Mucosa of gallbladder (tissue), 1 donor: Measurements from ENCODE around the gene APBB2. TPM values are rescaled to one million over a fixed set of nuclear protein-coding genes. Genes with fewer than 3 reads are reported as not detected.
A peak's percentile ranks its signal among the peaks of the same experiment; 100 is the strongest.
"Not testable (repeated sequence)": the region's sequence is repeated elsewhere in the genome, so short reads cannot be mapped to it uniquely, and the experiment has no call there.

Experiments
- DNase-seq: peaks from one replicate; pipeline ENCODE4 v3.0.0-alpha.2; 2020; ENCODE audit warnings: low spot score
- total RNA-seq: library from RNA; stranded (reverse); gene quantifications from one replicate; pipeline ENCODE4 v1.2.1, GENCODE V29; 2021
- donor health status: DM: no; HTN: no; CAD: no.

Gene APBB2
- total RNA-seq, 1 donor from 2014 or later, result 44.9 TPM

DNA sequence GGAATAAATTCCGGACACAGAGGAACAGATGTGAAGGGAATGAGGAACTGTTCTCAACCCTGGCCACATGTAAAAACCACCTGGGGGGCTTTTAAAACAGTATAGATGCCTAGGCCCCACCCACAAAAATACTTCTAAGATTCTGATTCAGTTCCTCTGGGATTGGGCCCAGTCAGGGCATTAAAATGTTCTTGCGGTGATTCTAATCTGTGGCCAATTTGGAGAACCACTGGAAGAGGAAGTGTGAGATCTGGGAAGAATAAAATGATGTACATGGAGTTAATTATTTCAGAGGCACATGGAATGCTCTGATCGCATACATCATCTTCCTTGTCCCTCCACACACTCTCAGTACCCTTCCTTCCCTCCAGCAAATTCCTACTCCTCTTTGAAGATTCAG is 192.2 kb downstream of the APBB2 start:
- no peak for DNase-seq

DNA sequence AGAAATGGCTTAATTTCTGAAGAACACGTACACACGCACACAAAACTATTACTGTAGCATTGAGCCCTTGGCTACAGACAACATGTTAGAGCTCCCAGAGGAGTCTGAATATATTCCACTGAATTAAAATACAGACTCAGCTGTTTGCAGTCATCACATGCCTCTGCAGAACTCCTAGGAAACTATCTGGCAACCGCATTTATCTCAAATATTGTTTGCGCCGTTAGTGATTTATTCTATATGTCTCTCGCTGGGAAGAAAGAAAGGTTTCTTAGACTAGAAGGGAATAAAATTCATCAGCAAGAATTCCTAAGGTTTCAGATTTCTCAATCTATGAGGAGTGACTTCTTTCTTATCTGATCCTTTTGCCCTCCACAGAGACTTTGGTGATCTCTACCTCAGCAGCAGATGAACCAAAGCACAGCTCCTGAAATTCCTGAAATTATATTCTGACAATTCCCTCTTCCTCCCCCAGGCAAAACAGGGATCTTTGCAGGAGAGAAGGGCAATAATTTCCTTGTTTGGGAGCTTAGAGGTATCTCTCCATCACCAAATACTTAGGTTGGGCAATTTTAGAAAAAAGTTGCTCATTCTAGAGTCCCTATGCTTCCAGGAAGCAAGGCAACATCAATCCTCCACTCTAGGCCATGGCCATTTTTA is 199.2 kb downstream of the APBB2 start:
- no peak for DNase-seq

DNA sequence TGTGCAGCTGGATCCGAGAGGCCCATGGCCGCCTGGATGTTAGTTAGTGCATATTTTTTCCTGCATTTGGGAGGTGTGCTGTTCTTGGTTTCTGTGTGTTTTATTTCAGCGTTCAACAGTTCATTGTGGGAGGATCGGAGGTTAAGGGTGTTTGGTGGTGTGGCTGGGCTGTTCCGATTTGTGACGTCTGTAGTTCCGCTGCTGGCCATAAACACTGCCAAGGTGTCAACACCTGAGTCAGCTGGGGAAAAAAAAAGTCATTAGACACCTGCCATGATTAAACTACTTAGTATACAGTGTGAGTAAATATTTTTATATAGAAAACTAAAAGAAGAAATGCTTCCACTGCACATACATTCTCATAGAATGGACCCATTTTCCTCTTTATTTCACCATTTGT is 200.2 kb downstream of the APBB2 start:
- DNase-seq, result no peak

DNA sequence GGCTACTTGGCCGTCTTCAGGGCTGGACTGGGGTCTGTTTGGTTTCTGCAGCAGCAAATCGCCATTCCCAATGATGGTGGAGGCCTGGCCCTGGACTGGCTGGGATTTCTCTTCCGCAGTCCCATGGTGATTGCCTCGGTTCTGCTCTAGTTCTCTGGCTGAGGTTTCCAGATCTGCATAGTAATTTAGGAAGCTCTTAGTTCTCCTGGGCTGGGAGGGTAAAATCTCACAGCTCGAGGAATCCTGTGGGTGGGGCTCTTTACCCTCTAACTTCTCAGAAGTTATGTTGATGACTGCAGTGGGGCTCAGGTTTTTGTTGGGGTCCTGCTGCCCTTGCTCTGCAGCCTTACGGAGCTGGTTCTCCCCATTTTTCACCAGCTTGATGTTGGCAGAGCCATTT is 200.6 kb downstream of the APBB2 start:
- DNase-seq, result no peak

DNA sequence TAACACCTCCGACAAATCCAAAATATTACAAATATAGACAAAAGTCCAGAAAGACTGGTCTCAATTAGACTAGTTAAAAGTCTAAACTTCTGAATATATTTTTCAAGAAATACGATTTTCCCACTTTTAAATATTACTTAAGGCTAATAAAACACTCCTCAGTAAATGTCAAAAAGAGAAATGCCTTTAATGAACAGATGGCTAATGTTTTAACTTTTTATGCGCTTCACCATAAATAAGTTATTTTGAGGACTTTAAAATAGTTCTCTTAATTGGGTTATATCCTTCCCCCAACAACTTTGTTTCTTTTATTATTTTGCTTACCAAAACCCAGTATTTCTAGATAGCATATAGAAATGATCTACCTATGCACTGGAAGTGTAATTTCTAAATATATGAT is 201.4 kb downstream of the APBB2 start:
- DNase-seq, result no peak

DNA sequence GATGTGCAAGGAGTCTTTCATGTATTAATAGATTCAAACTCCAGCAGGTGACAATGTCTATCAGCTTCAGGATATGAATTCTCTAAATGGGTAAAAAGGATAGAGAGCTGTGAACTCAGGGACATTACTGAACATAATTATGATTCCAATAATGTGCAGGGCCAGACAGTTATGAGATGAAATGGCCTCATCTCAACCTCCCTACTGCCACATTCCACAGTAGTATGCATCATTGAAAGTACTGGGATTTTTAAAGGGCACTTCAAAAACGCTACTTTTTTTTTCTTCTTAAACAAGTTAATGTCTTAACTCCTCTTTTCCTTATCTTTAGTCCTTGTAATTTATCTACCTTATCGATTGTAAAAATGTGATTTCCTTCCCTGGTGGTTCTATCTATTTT is 202.0 kb downstream of the APBB2 start:
- DNase-seq, result no peak

DNA sequence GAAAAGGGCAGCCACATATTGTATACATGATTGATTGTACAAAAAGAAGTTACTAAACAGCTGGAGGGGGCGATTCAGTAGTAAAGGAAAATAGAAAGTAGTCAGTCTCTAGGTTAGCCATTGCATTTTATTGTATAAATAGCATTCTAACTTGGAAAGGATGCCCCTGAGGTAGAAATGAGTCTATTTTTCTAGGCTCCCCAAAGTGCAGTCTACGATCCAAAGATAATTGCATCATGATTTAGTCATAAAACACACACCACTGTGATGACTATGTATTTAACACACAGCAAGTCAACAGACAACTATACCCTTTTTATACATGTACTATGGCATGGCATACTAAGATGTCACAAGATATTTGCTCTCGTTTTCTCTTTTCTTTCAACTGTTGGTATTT is 204.9 kb downstream of the APBB2 start:
- no peak for DNase-seq

DNA sequence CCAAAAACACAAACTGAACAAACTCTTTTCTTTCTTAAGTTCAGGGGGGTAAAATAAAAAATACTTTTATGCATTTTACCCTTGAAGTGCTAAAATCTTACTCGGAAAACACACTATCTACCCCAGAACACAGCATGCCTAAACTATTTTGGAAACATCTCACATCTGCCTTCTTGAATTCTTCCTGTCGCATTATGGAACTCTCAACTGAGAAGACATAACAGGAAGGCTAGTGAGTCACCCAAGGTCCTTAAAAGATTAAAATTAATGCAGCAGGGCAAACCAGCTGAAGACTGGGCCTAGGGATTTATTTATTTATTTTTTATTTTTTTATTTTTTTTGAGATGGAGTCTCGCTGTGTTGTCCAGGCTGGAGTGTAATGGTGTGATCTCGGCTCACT is 208.2 kb downstream of the APBB2 start:
- DNase-seq, result no peak

DNA sequence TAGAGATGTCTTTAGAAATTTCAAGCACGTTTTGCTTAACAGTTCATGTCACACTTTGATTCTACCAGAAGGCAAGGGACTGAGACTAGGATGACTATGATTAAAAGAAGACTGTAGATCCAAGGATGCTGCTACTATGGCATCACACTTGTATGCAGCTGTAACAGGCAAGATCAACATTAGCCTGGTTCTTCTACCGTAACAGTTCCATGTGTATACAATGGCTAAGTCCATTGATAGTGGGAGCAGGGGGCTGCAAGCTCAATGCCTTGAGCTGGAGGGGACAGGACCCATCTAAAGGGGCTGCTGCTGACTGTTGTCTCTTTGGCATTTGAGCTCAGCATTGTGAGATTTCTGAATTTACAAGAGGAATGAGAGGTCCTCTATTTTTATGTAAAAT is 212.0 kb downstream of the APBB2 start:
- DNase-seq, result no peak

DNA sequence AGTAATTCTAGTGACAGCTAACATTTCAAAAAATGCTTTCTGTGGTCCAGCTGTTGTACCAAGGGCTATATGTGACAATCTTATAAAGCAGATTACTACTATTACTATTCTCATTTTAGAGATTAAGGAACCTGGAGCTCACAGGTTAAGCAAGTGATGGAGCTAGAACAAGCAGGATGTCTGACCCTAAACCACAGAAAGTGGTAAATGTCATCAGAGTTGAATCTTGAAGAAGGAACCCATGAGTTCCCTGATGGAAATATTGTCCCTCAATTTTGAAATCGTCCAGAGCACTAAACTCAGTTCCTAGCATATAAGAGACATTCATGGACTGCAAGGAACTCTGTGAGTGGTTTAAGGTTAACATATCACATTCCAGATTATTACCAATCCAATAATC is 214.0 kb downstream of the APBB2 start:
- DNase-seq, result no peak

DNA sequence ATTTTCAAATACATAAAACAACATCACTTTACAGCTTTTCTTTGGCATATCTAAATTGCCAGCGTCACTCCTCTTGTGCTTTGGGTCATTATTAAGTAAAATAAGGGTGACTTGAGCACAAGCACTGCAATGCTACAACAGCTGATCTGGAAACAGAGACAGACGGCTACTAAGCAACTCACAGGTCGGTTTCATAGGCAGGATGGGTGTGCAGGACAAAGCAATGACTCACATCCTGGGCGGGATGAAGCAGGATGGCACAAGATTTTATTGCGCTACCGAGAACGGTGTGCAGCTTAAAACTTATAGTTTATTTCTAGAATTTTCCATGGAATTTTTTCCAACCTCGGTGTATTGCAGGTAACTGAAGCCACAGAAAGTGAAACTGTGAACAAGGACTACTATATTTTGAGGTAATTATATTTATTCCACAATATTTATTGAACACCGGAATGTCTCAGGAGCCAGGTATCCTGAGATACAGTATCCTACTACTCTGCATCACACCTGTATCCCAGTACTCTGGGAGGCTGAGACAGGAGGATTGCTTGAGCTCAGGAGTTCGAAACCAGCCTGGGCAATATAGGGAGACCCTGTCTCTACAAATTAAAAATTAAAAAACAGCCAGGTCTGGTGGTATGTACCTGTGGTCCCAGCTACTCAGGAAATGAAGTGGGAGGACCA is 215.5 kb downstream of the APBB2 start:
- DNase-seq, result no peak

DNA sequence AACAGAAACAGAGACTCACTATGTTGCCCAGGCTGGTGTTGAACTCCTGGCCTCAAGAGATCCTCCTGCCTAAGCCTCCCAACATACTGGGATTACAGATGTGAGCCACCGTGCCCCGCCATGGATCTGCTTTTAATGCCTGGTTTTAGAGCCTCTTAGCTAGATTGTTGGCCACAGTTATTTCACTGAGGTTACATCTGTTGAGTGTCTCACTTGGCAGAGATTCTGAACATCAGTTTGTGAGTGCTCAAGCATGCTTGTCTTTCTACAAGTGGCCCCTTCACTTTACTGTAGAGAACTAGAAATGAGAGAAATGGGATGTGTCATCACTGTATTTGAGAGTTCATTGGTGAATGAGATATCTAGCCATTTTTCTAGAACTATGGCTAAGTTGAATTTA is 218.5 kb downstream of the APBB2 start:
- no peak for DNase-seq

DNA sequence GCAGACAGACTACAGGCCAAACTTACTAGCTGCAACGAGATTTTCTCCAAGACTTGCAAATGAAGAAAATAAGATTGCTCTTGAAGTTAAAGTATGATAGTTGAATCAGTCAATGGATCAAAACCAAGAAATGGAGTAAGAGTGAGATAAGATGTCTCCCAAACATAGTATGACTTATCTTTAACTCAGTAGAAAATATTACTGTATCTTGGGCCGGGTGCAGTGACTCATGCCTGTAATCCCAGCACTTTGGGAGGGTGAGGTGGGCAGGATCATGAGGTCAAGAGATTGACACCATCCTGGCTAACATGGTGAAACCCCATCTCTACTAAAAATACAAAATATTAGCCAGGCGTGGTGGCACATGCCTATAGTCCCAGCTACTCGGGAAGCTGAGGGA is 220.0 kb downstream of the APBB2 start:
- not testable (repeated sequence) for DNase-seq

DNA sequence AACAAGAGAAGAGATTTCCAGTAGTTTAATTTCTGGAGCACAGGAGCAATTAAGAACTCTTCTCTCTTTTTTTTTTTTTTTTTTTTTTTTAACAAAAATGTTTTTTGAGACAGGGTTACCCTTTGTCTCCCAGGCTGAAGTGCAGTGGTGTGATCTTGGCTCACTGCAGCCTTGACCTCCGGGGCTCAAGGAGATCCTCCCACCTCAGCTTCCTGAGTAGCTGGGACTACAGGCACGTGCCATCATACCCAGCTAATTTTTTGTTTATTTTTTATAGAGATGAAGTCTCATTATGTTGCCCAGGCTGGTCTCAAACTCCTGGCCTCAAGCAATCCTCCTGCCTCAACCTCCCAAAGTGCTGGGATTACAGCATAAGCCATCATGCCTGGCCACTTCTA is 221.0 kb downstream of the APBB2 start:
- not testable (repeated sequence) for DNase-seq

DNA sequence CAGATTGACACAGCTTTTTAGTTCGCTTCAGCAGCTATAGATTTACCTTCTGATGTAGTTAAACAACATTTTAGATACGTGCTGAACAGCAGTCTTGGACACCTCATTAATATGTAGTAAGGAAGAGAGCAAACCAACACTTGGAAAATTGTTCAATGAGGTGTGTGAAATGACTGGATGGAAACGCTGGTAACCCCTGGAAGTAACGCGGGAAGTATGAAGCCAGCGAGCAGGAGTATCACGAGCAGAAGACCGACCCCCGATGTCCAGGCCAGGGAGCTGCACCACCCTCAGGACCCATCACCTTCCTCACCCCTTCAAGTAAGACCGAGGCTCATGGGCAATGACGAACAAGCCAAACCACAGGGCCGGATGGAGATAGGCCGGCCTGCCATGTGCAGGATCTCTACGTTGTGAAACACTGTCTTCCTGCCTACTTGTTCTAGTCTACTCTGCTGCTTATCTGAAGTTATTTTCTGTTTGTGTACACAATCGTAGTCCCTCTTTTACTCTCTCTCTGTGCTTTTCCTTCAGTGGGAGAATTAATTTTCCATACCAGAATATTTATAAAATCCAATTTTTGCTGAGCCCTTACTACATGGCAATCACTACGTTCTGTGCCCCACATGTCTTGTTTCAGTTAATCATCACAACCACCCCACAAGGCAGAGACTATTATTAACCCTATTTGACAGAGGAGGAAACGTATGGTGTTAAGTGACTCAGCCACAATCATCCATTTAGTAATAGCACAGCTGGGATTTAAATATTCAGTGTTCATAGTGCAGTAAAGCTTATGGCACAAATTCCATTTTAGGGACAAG is 221.7 kb downstream of the APBB2 start:
- DNase-seq, result peak; percentile 16

DNA sequence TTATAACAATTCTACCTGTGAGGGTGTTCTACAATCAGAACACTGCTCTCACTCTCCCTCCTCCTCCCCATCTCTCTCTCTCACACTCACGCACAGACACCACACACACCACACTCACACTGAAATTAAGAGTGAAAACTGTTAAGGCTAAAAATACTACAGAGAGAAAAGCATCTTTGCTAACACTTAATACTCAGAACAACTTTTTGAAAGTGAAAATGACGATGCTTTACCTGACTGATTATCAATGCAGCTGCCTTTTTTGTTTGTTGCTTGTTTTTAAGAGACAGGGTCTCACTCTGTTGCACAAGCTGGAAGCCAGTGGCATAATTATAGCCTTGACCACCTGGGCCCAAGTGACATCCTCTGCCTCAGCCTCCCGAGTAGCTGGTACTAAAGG is 222.4 kb downstream of the APBB2 start:
- no peak for DNase-seq

DNA sequence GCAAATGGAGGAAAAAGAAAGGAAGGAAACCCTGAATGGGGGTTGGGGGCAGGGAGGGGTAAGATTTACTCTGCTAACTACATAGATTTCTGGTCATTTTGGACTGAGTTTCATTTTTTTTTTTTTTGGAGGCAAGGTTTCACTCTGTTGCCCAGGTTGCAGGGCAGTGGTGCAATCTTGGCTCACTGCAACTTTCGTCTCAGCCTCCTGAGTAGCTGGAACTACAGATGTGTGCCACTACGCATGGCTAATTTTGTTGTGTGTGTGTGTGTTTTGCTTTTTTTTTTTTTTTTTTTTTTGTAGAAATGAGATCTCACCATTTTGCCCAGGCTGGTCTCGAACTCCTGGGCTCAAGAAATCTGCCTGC is 223.5 kb downstream of the APBB2 start:
- no peak for DNase-seq

DNA sequence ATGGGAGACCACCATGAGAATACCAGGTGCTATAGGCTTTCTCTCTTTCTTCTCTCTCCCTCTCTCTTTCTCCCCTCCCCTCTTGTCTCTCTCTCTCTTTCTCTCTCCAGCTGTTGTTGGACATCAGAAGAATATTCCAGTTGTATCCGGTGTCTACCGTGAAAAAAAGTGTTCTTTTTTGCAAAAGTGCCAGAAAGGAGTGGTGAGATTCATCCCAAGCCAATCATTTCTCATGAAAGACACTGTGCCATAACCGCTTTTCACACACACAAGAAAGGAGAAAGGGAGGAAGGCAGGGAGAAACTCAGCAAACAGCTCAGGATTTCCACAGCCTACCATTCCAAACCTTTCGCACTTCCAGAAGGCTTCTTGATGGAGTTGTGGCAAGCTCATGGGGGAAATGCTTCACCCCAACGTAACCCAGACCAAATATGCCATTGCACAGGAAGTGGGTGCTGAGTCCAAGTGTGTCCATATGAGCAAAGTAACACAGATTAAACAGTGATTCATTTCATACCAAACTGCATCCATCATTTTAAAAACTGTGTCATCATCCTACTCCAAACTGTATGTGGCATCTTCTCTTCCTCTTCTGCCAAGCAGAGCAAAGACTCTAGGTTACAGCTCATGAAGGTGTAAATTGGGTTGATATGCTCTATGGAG is 224.0 kb downstream of the APBB2 start:
- DNase-seq, result no peak

DNA sequence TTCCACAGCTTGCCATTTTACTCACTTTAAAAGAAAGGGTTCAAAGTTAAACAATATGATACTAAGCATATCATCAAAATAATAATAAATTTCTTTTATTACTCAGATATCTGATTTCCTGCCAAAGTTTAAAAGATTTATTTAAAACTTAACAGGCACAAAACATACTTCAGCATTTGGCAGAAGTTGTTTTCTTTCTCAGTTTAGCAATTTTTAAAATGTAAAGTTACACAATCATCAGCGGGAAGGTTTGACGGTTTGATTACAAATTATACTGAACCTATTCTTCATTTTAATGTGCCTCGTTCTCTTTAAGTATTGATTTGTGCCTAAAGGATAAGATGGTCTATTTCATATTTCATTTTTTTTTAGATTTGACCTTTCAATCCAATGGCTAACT is 227.2 kb downstream of the APBB2 start:
- DNase-seq, result no peak

DNA sequence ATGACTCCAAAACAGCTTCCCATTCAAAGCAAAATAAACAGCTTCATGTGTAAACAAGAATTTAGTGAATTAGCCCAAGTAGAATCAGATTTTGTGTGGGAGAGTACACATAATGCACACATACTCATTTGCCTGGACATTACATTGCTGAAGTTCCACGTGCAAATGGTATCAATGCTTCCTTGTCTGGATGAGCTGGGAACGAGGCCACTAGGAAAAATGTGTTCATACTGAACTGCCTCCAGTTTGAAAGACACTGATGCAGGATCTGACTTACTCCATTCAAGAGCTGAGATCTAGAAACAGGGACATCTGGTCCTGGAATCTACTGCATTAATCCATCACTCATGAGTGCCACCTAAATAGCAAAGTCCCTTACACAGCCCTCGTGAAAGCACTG is 228.0 kb downstream of the APBB2 start:
- no peak for DNase-seq

DNA sequence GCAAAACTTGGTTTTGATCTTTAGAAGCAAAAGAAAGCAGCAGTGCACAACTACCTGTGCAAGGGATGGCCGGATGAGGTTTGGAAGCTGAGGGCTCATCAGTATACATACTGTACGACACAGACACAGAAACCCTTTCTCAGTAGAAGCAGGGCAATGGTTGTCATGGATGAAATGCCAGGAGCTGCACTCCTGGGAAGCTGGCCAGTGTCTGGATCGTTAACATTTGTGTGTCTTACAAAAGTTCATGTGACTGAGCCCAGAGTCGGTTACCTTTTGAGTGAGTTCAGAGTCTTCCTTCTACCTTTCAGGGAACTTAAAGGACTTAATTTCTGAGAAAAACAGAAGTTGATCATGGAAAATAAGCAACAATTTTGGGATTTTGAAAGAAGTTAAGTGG is 230.3 kb downstream of the APBB2 start:
- peak; percentile 82 for DNase-seq

DNA sequence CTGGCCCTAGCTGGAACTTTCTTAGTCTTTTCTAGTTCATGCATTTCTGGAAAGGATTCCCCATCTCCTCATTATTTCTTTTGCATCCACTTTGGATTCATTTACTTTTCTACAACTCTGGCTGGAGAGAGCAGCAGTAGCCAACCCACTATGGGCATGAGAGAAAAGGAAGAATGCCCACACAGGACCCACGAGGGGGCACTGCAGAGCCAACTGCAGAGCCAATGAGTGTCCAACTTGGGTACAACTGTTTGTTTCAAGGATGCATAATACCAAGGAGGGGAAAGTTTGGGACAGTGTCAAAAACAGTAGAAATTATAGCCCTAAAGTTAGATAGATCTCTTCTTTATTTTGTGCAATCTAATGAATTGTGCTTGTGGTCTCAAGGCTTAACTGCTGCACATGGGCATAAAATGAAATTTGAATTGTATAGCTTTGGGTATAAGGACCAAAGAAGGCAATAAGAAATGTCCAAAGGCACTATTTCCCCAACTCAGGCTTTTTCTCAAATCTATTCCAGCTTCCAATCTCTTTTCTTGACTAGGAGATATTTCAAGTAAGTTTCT is 233.9 kb downstream of the APBB2 start:
- no peak for DNase-seq
